Measurements from ENCODE around the gene ZNF157.

Gene ZNF157

GRCh38 chrX:47447607-47448006 lies 77.2 kb downstream of the ZNF157 start:
- no peak for DNase-seq

- DNase-seq: no peak
These were observed 77.9 kb downstream of the ZNF157 start for GRCh38 chrX:47448165-47448806.

GRCh38 chrX:47452112-47452511 lies 81.7 kb downstream of the ZNF157 start:
- no peak for DNase-seq

GRCh38 chrX:47456080-47456479 lies 85.7 kb downstream of the ZNF157 start:
- DNase-seq: no peak

GRCh38 chrX:47458528-47458927 lies 88.2 kb downstream of the ZNF157 start:
- DNase-seq: no peak

- DNase-seq: no peak
These were observed 90.2 kb downstream of the ZNF157 start for GRCh38 chrX:47460561-47460960.

Measured in HCEC 1CT (cell line).